ENCODE results near the gene DNM3.
"Not testable (repeated sequence)": the region's sequence is repeated elsewhere in the genome, so short reads cannot be mapped to it uniquely, and the experiment has no call there.

Gene DNM3

GRCh38 chr1:171841050-171841910 lies at the start of gene DNM3:
Gene DNM3, plus strand, starts transcription at chr1:171841498. Its CDS starts 159 bp downstream, at chr1:171841657.
- peak; percentile 53 to 63 for DNase-seq

GRCh38 chr1:171792656-171793369 lies 48.5 kb upstream of the DNM3 start:
- DNase-seq: no peak

- DNase-seq: no peak
Measured at GRCh38 chr1:171793636-171794035, 47.7 kb upstream of the DNM3 start.

GRCh38 chr1:171794085-171794484 lies 47.2 kb upstream of the DNM3 start:
- DNase-seq: peak; percentile 26 to 30

GRCh38 chr1:171796592-171796991 lies 44.7 kb upstream of the DNM3 start:
- DNase-seq: no peak

GRCh38 chr1:171798311-171798710 lies 43.0 kb upstream of the DNM3 start:
- no peak for DNase-seq

- no peak for DNase-seq
Measured at GRCh38 chr1:171798765-171799164, 42.5 kb upstream of the DNM3 start.

GRCh38 chr1:171799166-171799565 lies 42.1 kb upstream of the DNM3 start:
- no peak for DNase-seq

- not testable (repeated sequence) for DNase-seq
Measured at GRCh38 chr1:171799698-171800097, 41.6 kb upstream of the DNM3 start.

- no peak for DNase-seq
Measured at GRCh38 chr1:171800342-171800741, 41.0 kb upstream of the DNM3 start.

GRCh38 chr1:171800851-171801250 lies 40.4 kb upstream of the DNM3 start:
- no peak for DNase-seq

GRCh38 chr1:171801487-171801891 lies 39.8 kb upstream of the DNM3 start:
- no peak for DNase-seq

GRCh38 chr1:171802207-171802606 lies 39.1 kb upstream of the DNM3 start:
- DNase-seq: no peak

GRCh38 chr1:171803045-171803444 lies 38.3 kb upstream of the DNM3 start:
- no peak for DNase-seq

GRCh38 chr1:171803461-171804022 lies 37.8 kb upstream of the DNM3 start:
- DNase-seq: no peak

GRCh38 chr1:171805395-171806115 lies 35.7 kb upstream of the DNM3 start:
- DNase-seq: no peak

- no peak for DNase-seq
Measured at GRCh38 chr1:171807556-171807955, 33.7 kb upstream of the DNM3 start.

GRCh38 chr1:171809834-171810233 lies 31.5 kb upstream of the DNM3 start:
- no peak for DNase-seq

- no peak for DNase-seq
Measured at GRCh38 chr1:171811672-171812071, 29.6 kb upstream of the DNM3 start.

GRCh38 chr1:171814692-171815091 lies 26.6 kb upstream of the DNM3 start:
- DNase-seq: no peak

GRCh38 chr1:171816300-171816901 lies 24.9 kb upstream of the DNM3 start:
- DNase-seq: no peak

- peak in 1 of 2 experiments; percentile 8 for DNase-seq
Measured at GRCh38 chr1:171817511-171818265, 23.6 kb upstream of the DNM3 start.

Measured in activated CD4-positive, alpha-beta T cell treated with anti-CD3 and anti-CD28 coated beads, Interleukin-2, amount 50 U/mL, for 4 hours (primary cell).